NB4 (cell line): ENCODE results near the gene XYLT1.

Experiments used
- POLR2A ChIP-seq: IDR thresholded peaks from 2 replicates; pipeline ENCODE4 v1.6.1; 2011; ENCODE audit warnings: mild to moderate bottlenecking; ENCODE audit not compliant: insufficient read length; ENCODE audit errors: extremely low read depth
- TF ChIP-seq, protein P1 (sequence below): IDR thresholded peaks from one replicate; pipeline ENCODE4 v1.5.1; 2012; ENCODE audit warnings: low read depth, low read length

DNA sequence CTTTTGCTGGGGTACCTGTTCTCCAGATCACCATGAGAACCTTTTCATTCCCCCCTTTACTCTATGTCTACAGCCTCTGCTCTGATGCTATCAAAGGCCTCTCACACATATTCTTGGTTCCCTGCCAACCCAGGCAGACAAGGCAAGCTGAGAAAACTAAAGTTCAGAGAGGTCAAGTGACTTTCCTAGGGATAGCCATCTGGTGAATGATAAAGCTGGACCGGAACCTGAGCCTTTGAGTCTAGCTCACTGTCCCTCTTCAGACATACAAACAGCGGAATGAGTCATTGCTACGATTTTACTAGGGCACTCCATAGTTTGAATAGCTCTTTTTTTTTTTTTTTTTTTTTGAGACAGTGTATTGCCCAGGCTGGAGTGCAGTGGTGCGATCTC, 73.3 kb downstream of the XYLT1 start:
- TF ChIP-seq, protein P1, sequence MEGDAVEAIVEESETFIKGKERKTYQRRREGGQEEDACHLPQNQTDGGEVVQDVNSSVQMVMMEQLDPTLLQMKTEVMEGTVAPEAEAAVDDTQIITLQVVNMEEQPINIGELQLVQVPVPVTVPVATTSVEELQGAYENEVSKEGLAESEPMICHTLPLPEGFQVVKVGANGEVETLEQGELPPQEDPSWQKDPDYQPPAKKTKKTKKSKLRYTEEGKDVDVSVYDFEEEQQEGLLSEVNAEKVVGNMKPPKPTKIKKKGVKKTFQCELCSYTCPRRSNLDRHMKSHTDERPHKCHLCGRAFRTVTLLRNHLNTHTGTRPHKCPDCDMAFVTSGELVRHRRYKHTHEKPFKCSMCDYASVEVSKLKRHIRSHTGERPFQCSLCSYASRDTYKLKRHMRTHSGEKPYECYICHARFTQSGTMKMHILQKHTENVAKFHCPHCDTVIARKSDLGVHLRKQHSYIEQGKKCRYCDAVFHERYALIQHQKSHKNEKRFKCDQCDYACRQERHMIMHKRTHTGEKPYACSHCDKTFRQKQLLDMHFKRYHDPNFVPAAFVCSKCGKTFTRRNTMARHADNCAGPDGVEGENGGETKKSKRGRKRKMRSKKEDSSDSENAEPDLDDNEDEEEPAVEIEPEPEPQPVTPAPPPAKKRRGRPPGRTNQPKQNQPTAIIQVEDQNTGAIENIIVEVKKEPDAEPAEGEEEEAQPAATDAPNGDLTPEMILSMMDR: no peak
- TF ChIP-seq POLR2A: no peak
